ENCODE data around the gene MAP3K19. TPM values are rescaled to one million over a fixed set of nuclear protein-coding genes. Genes with fewer than 3 reads are reported as not detected.
"Not testable (repeated sequence)": the region's sequence is repeated elsewhere in the genome, so short reads cannot be mapped to it uniquely, and the experiment has no call there.

Gene MAP3K19
- total RNA-seq, 1 experiment from 2014 or later: not detected

GRCh38 chr2:135037831-135038230 is 9.4 kb downstream of the MAP3K19 start:
- no peaks in the 10 kb centered on the region for H3K36me3 ChIP-seq (ENCODE audit: control insufficient read depth in 1 of 2, insufficient read depth in 2 of 2, low read length in 2 of 2)
- H3K4me2 ChIP-seq (ENCODE audit: low read length): no peak overlapping the region
- no peak overlapping the region for H2AFZ ChIP-seq (ENCODE audit: low read depth, low read length, poor library complexity, severe bottlenecking)
- H3K27ac ChIP-seq (ENCODE audit: low read depth, low read length): no peak overlapping the region
- no peak overlapping the region for H3K4me3 ChIP-seq (replicated peaks in 1 of 2; ENCODE audit: low read depth in 1 of 2, low read length in 2 of 2)
- no peaks in the 10 kb centered on the region for H3K9me3 ChIP-seq (ENCODE audit: control insufficient read depth in 1 of 2, insufficient read depth in 1 of 2, low read depth in 1 of 2, low read length in 2 of 2)
- POLR2A ChIA-PET: no interaction called here
- ATAC-seq: no peak
- H4K20me1 ChIP-seq (ENCODE audit: insufficient read depth): no peaks in the 10 kb centered on the region
- CTCF ChIA-PET: no interaction called here
- no peaks in the 10 kb centered on the region for H3K27me3 ChIP-seq (ENCODE audit: insufficient read depth, low read length)
- DNase-seq (ENCODE audit: low read depth, low spot score): no peak
- no peak for TF ChIP-seq CTCF (IDR thresholded peaks at IDR 0.05 in 2 of 3, conservative IDR thresholded peaks at IDR 0.05 in 1 of 3; ENCODE audit: borderline replicate concordance in 1 of 3, insufficient read depth in 1 of 3, low read depth in 2 of 3, low read length in 2 of 3)
- no peak for TF ChIP-seq EZH2phosphoT487 (IDR thresholded peaks at IDR 0.05; ENCODE audit: borderline replicate concordance)
- no peak for TF ChIP-seq EZH2 (IDR thresholded peaks at IDR 0.05)
- no peak for TF ChIP-seq ZFX (IDR thresholded peaks at IDR 0.05)
- no peak for TF ChIP-seq YY1 (IDR thresholded peaks at IDR 0.05; ENCODE audit: extremely low read depth, insufficient replicate concordance, low read depth, low read length)
- no peak for TF ChIP-seq CEBPB (IDR thresholded peaks at IDR 0.05; ENCODE audit: low read depth)
- H3K9me2 ChIP-seq (ENCODE audit: insufficient read depth): no peaks in the 10 kb centered on the region
- RAD21 ChIA-PET (ENCODE audit: low non-redundant PET in 1 of 2, low total read pairs in 2 of 2, uncharacterized antibody in 2 of 2, unreplicated experiment in 2 of 2): no interaction called here
- H3K79me2 ChIP-seq (ENCODE audit: insufficient read depth, low read length): no peaks in the 10 kb centered on the region
- no peak overlapping the region for H3K9ac ChIP-seq (ENCODE audit: low read length)
- H3K4me1 ChIP-seq (ENCODE audit: control insufficient read depth in 1 of 2, insufficient read depth in 2 of 2, low read length in 2 of 2): no peaks in the 10 kb centered on the region
- intact Hi-C loops (cut with micrococcal nuclease): no loop called here
- BruUV-seq (replicated peaks): no TSS peak

GRCh38 chr2:135033216-135033615 is 14.0 kb downstream of the MAP3K19 start:
- intact Hi-C loops (cut with micrococcal nuclease); ATAC-seq; H3K27me3 ChIP-seq (ENCODE audit: insufficient read depth, low read length); CTCF ChIA-PET; H3K79me2 ChIP-seq (ENCODE audit: insufficient read depth, low read length); H3K4me2 ChIP-seq (ENCODE audit: low read length); H3K4me3 ChIP-seq (replicated peaks in 1 of 2; ENCODE audit: low read depth in 1 of 2, low read length in 2 of 2); DNase-seq (ENCODE audit: low read depth, low spot score); H2AFZ ChIP-seq (ENCODE audit: low read depth, low read length, poor library complexity, severe bottlenecking); H3K27ac ChIP-seq (ENCODE audit: low read depth, low read length); H3K9me2 ChIP-seq (ENCODE audit: insufficient read depth); H3K36me3 ChIP-seq (ENCODE audit: control insufficient read depth in 1 of 2, insufficient read depth in 2 of 2, low read length in 2 of 2); RAD21 ChIA-PET (ENCODE audit: low non-redundant PET in 1 of 2, low total read pairs in 2 of 2, uncharacterized antibody in 2 of 2, unreplicated experiment in 2 of 2); POLR2A ChIA-PET; H3K9me3 ChIP-seq (ENCODE audit: control insufficient read depth in 1 of 2, insufficient read depth in 1 of 2, low read depth in 1 of 2, low read length in 2 of 2); H4K20me1 ChIP-seq (ENCODE audit: insufficient read depth); H3K9ac ChIP-seq (ENCODE audit: low read length); BruUV-seq (replicated peaks); H3K4me1 ChIP-seq (ENCODE audit: control insufficient read depth in 1 of 2, insufficient read depth in 2 of 2, low read length in 2 of 2): not testable (repeated sequence)

Measured in HCT116 (cell line).